ENCODE results near the gene PAM. TPM values are rescaled to one million over a fixed set of nuclear protein-coding genes. Genes with fewer than 3 reads are reported as not detected.

PAM gene
- total and polyA plus RNA-seq, 11 donors, result 569 to 1,548 (median 1,087) TPM

GRCh38 chr5:102958481-102959011, 203.4 kb downstream of the PAM start:
- Histone ChIP-seq H3K36me3 (peaks cover 0 to 74% (median 5%) of the 10 kb centered on the region in 9 donors), H3K27me3 (no peaks in the 10 kb centered on the region), H3K4me3 (no peak overlapping the region), H3K4me1 (peaks cover 0 to 18% (median 12%) of the 10 kb centered on the region in 12 donors), H3K27ac (peak overlapping the region in 10 of 12 donors; percentile 9 to 59 (median 50)), H3K9me3 (no peaks in the 10 kb centered on the region)
- DNase-seq (no peak), ATAC-seq (peak in 3 of 4 donors; percentile 38 to 73 (median 64))
- intact Hi-C loops (cut with DNase I), result no loop called here
- 39 to 58% (median 50%) methylated on average over 1 of the region's 1 CpG for WGBS, 4 donors
- no peak for TF ChIP-seq CTCF (IDR thresholded peaks at IDR 0.05)
- no peak for TF ChIP-seq POLR2A (IDR thresholded peaks at IDR 0.05)

- Histone ChIP-seq H3K36me3 (peaks cover 0 to 74% (median 5%) of the 10 kb centered on the region in 9 donors), H3K27me3 (no peaks in the 10 kb centered on the region), H3K27ac (peak overlapping the region in 9 of 12 donors; percentile 9 to 59 (median 51)), H3K4me3 (no peak overlapping the region), H3K9me3 (no peaks in the 10 kb centered on the region), H3K4me1 (peaks cover 0 to 18% (median 12%) of the 10 kb centered on the region in 12 donors)
- TF ChIP-seq POLR2A (IDR thresholded peaks at IDR 0.05), result no peak
- intact Hi-C loops (cut with DNase I), result no loop called here
- DNase-seq (no peak), ATAC-seq (peak in 3 of 4 donors; percentile 67 to 88 (median 78))
- WGBS, 4 donors, result 21 to 31% (median 23%) methylated on average over 1 of the region's 1 CpG
These were observed 203.9 kb downstream of the PAM start for GRCh38 chr5:102959055-102959454.

- WGBS, 4 donors, result 62 to 75% (median 67%) methylated on average over 4 of the region's 4 CpGs
- intact Hi-C loops (cut with DNase I), result loop anchor here in 2 of 10 donors (10.0 kb wide), 2 partner anchors 63 to 177 kb away; no protein-coding TSS in a partner anchor
- H3K4me1 ChIP-seq, result peaks cover 0 to 18% (median 11%) of the 10 kb centered on the region in 12 donors
- TF ChIP-seq CTCF (IDR thresholded peaks at IDR 0.05), result no peak
- no peak for TF ChIP-seq POLR2A (IDR thresholded peaks at IDR 0.05)
- no peak overlapping the region for H3K4me3 ChIP-seq
- ATAC-seq (no peak), DNase-seq (no peak)
- H3K27me3 ChIP-seq, result no peaks in the 10 kb centered on the region
- H3K36me3 ChIP-seq, result peaks cover 0 to 78% (median 5%) of the 10 kb centered on the region in 9 donors
- H3K27ac ChIP-seq, result no peak overlapping the region
- H3K9me3 ChIP-seq, result no peaks in the 10 kb centered on the region
These were observed 206.6 kb downstream of the PAM start for GRCh38 chr5:102961671-102962070.

GRCh38 chr5:102965653-102966052, 210.5 kb downstream of the PAM start:
- Histone ChIP-seq H3K4me1 (no peaks in the 10 kb centered on the region), H3K27ac (no peak overlapping the region), H3K36me3 (peaks cover 0 to 76% (median 5%) of the 10 kb centered on the region in 9 donors), H3K9me3 (peaks cover 0 to 4% (median 0%) of the 10 kb centered on the region in 12 donors), H3K4me3 (no peak overlapping the region), H3K27me3 (no peaks in the 10 kb centered on the region)
- ATAC-seq (no peak), DNase-seq (no peak)
- 90 to 100% (median 95%) methylated on average over 1 of the region's 1 CpG for WGBS, 4 donors
- intact Hi-C loops (cut with DNase I), result loop anchor here in 3 of 10 donors (5.0 to 10.0 kb wide), 3 partner anchors 59 to 183 kb away; no protein-coding TSS in a partner anchor
- no peak for TF ChIP-seq CTCF (IDR thresholded peaks at IDR 0.05)

All from heart left ventricle (tissue), 16 donors.